Left renal pelvis (tissue), 4 donors: ENCODE data around the gene ANTKMT. TPM values are rescaled to one million over a fixed set of nuclear protein-coding genes. Genes with fewer than 3 reads are reported as not detected.
A peak's percentile ranks its signal among the peaks of the same experiment; 100 is the strongest.
"Not testable (repeated sequence)": the region's sequence is repeated elsewhere in the genome, so short reads cannot be mapped to it uniquely, and the experiment has no call there.

ENCODE experiments used
- DNase-seq, 4 donors: peaks; one replicate each; pipeline ENCODE4 v3.0.0-alpha.2; 2013; ENCODE audit warnings: low read depth in 4 of 4, low spot score in 3 of 4
- polyA plus RNA-seq, 4 donors: library from polyadenylated mRNA; unstranded; fragments of 120-200 nt; gene quantifications; one replicate each; pipeline ENCODE4 v1.2.1, GENCODE V29; 2013; ENCODE audit not compliant: insufficient read length in 4 of 4

Gene ANTKMT
- polyA plus RNA-seq, 4 donors = 8.9 to 28.2 (median 10.8) TPM

DNA sequence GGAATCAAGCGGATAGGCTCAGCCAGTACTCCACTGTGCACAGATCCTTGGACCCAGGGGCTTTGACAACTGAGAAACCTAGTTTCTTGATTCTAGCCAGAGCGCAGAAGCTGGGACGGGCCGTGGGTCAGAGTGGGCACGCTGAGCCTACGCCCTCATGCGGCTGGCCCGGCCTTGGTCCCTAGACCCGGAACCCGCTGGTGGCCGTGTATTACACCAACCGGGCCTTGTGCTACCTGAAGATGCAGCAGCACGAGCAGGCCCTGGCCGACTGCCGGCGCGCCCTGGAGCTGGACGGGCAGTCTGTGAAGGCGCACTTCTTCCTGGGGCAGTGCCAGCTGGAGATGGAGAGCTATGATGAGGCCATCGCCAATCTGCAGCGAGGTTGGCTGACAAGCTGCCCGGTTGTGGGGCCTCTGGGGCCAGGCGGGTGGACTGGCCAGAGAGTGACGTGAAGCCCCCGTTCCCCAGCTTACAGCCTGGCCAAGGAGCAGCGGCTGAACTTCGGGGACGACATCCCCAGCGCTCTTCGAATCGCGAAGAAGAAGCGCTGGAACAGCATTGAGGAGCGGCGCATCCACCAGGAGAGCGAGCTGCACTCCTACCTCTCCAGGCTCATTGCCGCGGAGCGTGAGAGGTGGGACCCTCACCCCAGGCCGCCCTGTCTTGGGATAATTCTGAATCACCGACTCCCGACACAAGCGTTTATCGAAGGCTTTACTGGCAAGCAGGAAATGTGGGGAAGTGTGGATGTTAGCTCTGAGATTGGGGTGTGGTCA lies 39.8 kb upstream of the ANTKMT start:
- no peak for DNase-seq

DNA sequence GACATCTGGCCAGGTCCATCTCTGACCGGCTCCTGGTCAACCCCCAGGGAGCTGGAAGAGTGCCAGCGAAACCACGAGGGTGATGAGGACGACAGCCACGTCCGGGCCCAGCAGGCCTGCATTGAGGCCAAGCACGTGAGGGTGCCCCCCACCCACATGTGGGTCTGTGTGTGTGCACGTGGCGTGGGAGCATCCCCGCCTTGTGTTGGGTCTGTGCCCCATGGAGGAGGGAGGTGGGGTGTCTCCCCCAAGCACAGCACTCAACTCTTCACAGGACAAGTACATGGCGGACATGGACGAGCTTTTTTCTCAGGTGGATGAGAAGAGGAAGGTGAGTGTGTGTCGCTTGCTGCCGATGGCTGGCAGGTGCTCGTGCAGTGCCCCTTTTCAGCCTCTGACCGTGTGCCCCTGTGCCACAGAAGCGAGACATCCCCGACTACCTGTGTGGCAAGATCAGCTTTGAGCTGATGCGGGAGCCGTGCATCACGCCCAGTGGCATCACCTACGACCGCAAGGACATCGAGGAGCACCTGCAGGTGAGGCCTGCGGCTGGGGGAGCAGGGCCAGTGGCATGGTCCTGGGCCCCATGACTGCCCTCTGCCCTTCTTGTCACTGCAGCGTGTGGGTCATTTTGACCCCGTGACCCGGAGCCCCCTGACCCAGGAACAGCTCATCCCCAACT lies 39.1 kb upstream of the ANTKMT start:
- no peak for DNase-seq

DNA sequence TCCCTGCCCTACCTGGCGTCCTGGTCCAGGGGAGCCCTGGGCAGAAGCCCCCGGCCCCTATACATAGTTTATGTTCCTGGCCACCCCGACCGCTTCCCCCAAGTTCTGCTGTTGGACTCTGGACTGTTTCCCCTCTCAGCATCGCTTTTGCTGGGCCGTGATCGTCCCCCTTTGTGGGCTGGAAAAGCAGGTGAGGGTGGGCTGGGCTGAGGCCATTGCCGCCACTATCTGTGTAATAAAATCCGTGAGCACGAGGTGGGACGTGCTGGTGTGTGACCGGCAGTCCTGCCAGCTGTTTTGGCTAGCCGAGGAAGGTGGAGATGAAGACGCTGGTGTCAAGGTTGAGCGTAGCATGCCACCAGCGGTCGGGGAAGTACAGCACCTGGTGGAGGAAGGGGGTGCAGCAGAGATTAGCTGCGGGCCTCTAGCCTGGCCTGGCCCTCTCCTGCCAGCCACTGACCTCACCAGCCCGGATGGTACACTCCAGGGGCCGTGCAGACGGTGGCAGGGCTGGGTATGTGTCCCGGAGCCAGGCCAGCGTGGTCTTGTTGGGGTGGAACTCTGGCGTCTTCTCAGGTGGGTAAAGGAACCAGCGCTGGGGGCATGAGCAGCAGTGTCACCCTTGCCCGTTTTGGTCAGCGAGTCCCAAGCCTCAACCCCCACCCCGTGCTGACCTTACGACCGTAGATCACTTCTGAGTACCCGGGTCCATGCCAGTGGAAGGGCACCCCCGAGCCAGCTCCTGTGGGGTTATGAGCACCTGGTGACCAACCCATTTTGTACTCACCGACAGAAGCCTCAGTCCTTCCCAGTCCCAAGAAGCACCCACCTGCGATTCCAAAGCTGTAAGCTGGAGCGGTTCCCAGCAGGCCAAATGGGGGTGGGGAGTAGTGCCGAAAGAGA lies 38.2 kb upstream of the ANTKMT start:
- no peak for DNase-seq

DNA sequence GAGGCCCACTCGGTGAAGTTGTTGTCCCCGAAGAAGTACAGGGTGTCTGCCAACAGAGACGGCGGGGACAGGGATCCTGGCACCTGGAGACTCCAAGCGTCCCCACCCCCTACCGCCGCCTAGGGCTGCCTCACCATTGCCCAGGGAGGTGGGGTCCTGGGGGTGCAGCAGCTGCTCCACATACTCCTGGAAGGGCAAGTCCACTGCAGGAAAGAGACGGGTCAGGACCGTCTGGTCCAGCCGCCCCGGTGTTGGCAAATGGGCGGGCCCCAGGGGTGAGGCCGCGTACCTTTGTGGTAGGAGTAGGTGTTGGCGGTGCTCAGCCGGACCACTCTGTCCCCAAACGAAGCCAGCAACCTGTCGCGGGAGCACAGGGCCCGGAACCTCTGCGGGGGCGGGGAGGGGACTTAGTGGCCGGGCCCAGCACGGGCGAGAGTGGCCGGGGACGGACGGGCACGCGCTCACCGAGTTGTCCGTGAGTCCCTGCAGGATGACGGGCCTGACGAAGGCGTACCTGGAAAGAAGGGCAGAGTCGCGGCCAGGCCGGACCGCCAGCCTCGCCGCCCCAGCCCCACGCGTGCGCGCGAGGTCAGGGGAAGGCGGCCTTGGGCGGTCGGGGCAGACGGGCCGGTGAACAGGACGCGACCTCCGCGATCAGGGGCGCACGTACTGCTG lies 37.4 kb upstream of the ANTKMT start:
- no peak for DNase-seq

DNA sequence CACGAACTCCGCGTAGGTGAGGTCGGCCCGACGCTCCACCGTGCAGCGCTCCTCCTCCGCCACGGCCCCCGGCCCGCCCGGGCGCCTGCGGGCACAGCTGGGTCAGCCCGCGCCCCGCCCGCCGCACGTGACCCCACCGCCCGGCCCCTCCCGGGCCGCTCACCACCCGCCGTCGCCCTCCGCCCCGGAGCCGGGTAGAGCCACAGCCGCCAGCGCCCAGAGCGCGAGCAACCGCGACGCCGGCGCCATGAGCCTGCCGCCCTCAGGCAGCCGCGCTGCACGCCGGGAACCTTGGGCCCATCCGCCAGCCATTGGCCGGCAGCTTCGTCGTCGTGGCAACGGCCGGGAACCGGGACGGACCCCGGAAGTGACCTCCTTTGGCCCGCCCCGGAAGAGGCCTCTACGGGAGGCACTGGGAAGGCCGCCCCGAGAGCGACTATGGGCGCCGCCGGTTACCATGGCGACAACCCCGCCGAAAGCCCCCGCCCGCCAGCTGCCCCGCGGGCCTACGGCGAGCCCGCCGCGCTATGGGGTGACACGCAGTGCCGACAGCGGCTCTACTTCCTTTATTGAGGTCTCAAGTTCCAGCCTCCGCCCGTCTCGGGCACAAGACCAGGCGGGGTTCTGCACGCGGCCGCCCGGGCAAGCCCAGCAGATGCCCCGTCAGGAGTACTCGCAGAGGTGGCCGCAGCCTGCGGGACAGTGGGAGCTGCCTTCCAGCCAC lies 36.7 kb upstream of the ANTKMT start, which contains the start of gene JMJD8:
Gene JMJD8, minus strand, starts transcription at position 264 of the 724 bp plus-strand sequence. Its CDS starts 15 bp downstream, at position 249.
- DNase-seq = peak in 3 of 4 donors; percentile 80 to 90 (median 89)

DNA sequence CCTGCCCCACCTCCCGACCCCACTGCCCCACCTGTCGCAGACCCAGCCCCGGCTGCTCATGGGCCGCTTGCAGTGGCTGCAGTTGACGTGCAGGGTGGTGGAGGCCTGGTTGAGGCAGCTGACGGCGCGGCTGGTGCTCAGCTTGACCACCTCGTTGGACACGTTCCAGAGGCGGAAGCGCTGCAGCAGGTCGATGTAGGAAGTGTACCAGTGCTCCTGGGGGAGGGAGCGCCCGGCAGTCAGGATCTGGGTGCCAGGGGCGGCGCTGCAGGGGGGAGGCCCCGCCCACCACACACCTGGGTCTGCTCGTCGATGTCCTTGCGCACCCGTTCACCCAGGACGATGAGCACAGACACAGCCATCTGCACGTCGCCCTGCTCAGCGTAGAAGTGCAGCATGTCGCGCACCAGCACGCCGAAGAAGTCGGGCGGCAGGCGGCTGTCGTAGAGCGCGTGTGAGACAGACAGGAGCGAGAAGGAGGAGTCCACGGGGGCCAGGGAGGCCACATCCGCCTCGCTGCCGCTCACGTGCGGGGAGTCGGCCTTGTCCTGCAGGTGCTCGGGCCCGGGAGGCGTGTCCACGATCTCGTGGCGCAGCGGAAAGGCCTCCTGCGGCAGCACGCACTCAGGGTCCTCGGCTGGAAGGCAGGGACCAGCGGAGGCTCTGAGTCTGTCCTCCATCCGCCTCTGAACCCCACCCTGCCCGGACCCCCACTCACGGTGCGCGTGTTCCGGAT lies 35.8 kb upstream of the ANTKMT start:
- no peak for DNase-seq

DNA sequence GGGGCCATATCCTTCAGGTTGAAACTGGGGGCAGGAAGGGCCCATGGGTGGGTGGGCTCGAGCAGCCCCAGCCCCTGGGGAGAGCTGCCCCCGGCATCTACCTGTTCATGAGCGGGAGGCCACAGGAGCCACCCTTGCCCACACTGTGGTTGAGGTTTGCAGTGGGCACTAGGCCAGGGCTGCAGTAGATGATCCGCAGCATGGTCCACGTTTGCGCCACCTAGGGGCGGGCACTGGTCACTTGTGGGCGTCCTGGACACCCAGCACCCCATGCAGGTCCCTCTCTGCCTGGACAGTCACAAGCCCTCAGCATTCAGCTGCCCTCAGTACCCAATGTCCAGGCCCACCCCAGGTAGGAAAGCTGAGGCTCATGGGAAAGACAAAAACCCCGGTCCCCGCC lies 35.0 kb upstream of the ANTKMT start:
- DNase-seq = no peak

DNA sequence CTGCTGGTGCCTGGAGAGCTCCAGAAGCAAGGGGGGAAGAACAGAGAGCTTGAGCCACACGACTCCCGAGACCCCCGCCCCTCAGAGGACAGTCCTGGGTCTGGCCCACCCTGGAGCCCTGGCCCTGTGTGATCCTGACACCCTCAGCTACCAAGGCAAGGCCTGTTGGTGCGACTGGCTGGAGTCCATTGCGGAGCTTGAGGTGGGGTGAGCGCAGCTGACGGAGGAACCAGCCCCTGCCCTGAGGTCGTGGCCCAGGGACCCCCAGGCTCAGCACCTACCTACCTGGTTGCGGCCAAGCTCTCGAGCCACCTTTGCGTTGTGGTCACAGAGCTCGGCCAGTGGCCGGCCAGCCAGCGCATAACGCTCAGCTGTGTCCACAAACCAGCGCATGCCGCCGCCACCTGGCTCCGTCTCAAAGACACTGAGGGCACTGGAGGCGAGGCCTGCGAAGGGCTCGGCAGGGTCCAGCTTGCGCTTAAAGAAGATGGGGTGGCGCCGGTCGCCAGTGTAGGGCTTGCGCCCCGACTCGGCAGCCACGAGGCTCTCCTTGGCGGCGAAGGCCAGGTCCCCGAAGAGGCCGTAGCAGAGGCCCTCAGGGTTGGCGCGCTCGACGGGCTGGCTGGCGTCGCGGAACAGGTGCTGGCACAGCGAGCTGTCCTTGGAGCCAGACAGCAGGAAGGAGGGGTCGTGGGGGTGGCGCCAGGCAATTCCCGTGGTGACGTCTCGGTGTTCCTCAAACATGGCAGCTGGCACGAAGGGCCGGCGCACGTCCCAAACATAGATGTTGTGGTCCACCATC lies 34.3 kb upstream of the ANTKMT start:
- no peak for DNase-seq

DNA sequence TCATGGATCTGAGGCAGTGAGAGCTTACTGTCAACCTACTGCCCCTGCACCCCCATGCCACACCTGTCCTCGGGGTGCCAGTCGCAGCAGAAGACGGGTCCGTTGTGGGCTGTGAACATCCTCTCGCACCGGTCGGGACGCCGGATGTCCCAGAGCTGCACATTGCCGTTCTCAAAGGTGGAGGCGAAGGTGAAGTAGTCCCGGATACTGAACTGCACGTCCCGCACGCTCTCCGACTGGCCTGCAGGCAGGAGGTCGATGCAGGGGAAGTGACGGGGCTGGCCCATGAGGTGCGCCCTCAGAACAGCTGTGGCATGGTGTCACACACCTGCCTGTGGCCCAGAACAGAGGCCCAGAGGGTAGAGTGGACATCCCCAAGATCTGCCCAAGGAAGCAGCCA lies 33.4 kb upstream of the ANTKMT start:
- no peak for DNase-seq

DNA sequence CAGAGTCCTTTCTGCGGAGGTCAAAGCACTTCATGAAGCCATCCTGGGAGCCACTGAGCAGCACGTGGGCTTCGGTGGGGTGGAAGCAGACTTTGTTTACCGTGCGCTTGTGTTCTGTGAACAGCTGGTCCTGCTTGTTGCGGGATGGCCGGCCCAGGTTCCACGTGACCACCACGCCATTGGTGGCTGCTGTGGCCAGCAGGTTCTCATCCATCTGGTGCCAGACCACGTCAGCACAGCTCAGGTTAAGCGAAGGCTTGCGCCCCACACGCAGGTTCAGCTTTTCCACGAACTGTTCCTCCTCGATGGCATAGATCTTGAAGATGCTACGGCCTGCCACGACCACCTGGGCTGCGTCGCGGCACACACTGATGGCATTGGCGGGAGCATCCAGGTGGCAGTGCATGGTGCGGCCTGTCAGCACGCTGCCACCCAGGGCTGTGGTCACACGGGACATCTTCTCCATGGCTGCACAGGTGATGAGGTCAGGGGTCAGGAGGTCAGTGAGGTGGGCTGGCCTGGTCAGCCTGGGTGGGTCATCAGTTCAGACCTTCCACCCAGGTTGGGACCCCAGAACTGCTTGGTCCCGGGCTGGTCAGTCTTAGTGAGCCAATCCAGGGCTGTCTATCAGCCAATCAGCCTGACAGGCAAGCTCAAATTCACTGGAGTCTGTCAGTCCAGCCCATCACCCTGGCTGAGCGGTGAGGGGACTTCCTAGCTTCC lies 31.6 kb upstream of the ANTKMT start:
- no peak for DNase-seq

DNA sequence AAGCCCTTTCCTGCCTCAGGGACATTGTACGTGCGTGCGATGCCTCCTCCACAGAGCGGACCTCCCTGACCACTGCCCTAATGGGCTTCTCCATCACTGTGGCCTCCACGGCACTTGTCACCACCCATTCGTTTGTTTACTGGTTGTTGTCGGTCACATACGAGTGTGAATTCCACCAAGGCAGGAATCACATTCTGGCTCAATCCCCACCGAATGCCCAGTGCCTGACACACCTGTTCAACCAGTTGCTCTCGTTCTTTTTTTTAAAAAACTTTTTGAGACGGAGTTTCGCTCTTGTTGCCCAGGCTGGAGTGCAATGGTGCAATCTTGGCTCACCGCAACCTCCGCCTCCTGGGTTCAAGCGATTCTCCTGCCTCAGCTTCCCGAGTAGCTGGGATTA lies 29.7 kb upstream of the ANTKMT start:
- not testable (repeated sequence) for DNase-seq

DNA sequence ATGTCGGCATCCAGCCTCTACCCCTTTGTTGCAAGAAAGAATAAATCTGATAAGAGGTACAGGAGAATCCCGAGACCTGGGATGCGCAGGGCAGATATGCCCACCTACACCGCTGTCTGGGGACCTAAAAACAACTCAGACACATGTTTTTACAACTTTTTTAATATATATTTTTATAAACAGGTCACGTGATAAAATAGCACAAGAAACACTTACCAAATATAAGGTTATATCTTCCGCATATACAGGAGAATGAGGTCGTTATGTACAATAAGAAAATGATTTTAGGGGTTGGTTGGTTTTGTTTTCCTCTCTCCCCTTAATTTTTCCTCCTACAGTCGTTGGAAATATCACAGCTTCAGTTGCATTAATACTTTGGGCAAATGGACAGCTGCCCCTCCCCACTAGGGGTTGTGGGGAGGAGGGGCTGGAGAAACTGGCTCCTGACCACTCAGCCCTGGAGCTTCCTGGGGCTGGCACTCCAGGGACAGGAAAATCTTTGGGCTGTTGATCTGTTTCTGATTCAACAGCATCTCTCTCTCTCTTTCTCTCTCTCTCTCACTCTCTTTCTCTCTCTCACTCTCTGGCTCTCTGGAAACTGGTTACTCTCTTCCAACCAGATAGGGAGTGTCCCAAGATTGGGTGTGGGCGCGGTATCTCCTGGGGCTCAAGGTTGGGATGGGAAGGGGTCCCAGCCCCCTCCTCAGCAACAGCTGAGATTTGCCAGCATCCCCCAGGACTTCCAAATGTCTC lies 28.4 kb upstream of the ANTKMT start:
- no peak for DNase-seq

DNA sequence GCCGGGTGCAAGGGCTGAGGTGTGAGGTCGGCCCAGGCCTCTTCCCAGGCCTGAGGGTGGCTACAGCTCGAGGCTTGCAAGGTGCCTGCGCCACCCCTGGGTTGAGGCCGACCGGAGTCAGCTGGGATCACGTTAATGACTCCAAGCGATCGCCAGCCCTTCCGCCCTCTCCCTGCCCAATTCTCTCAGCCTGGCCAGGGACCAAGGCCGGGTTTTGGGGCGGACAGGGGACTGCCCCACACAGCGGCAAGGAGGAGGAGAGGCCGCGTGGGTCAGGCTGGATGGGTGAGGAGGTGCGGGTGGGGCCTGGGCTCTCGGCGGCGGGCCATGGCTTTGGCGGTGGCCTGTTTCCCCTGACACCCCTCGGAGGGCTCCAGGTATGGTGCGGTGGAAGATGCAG lies 27.6 kb upstream of the ANTKMT start:
- DNase-seq = no peak

DNA sequence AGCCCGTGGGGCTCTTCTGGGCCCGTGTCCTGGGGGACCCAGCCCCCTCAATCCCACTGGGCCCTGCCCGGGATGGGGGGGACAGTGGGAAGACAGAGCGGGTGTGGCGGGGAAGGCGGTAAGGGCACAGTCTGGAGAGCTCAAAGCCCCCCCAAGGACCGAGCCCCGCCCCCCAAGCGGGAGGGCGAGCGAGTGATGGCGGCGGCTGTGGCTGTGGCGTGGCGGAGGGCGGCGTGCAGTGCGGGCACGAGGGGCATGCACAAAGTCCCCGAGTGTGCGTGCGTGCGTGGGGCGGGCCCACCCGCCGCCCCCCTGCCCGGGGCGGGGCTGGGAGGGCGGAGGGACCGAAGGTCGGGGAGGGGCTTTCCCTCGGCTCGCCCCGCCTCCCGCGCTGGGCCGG lies 27.2 kb upstream of the ANTKMT start:
- no peak for DNase-seq

DNA sequence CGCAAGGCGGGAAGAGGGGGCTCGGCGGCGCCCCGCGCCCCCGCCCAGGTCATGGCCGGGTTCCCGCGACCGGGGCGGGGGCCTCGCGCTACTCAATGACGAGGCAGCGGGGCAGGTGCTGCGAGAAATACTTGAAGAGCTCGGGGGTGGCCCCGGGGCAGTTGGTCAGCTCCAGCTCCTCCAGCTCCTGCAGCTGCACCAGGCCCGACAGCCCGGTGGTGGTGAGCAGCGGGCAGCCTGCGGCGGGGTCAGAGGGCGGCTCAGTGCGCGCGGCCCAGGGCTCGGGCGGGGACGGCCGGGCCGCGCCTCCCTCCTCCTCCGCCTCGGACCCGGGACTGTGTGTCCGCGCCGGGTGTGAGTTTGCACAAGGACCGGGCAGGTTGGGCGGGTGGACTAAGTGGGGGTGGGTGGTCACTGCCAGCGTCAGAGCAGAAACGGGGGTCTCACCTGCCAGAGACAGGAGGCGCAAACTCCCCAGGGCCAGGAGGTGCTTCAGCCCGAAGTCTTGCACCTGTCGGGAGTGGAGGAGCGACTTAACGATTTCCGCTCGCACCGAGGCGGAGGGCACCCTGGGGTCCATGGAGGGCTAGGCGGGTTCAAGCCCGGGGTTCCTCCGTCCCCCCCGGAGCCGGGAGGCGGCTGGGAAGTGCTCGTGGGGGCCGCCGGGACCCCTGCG lies 26.6 kb upstream of the ANTKMT start:
- DNase-seq = no peak

DNA sequence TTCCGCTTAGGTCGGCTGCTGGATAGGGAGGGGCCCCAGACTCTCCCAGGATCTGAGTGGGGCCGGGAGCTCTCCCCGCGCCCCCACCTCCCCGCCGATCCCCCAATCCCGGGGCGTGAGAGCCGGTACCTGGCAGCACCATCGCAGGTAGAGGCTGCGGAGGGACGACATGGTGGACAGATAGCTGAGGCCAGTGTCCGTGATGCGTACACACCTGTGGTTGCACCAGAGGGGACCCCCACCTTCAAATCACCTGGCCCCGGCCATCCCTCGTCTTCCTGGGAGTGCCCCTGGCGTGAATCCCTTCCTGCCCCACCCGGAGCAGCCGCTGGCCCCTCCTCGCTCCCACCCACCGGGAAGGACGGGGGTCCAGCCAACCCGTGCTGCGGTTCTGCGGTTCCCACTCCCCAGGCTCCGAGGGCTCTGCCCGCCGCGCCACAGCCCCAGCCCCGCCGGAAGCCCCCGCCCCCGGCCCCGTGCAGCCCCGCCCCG lies 26.0 kb upstream of the ANTKMT start:
- DNase-seq = no peak
